HG02885 (cell line): ENCODE results near the gene RAB6A.
"Not testable (repeated sequence)": the region's sequence is repeated elsewhere in the genome, so short reads cannot be mapped to it uniquely, and the experiment has no call there.

Experiments used
- ATAC-seq: cut with Tn5 transposase; IDR thresholded peaks from one replicate; pipeline ENCODE4 v1.9.1; 2021; ENCODE audit warnings: mild to moderate bottlenecking; ENCODE audit not compliant: unreplicated experiment, poor library complexity

The RAB6A gene

DNA sequence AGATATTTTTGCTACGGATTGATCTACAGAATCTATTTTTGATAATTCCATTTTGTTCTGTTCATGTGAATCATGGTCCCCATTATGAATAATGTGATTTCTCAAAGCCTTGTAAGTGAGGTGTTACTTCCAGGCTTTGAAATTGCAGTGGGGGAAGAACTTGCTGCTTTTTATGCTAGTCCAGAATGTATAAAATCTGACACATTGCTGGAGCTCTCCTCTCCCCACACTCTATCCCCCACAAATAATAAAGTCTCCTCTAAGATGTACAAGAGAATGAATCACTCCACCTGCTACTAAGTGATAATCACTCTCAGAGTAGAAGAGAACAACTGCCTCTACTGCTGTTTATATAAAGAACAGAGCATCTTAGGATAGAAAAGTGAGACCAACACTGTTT, 5.9 kb upstream of the RAB6A start:
- no peak for ATAC-seq

- no peak for ATAC-seq
These were observed 1.9 kb upstream of the RAB6A start for GRCh38 chr11:73762732-73763131.

DNA sequence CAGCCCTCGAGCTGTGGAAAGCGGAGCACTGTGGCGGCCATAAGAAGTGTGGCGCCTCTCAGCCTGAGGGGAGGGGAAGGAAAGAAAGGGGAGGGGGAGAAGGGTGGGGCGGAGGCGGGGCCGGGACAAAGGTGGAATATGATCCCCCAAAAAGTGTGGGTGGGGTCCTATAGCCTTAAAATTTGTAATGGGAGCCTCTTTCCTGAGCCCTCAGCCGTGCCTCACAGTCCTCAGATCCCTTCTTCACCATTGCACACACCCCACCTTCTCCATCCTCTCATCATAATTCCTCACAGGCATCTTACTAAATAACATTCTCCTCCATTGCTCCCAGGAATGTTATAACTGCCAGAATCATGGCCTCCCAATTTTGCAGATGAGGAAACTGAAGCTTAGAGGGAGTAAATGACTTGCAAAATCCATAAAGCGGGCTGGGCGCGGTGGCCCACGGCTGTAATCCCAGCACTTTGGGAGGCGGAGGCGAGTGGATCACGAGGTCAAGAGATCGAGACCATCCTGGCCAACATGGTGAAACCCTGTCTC, 600 bp upstream of the RAB6A start:
- peak; percentile 4 for ATAC-seq

DNA sequence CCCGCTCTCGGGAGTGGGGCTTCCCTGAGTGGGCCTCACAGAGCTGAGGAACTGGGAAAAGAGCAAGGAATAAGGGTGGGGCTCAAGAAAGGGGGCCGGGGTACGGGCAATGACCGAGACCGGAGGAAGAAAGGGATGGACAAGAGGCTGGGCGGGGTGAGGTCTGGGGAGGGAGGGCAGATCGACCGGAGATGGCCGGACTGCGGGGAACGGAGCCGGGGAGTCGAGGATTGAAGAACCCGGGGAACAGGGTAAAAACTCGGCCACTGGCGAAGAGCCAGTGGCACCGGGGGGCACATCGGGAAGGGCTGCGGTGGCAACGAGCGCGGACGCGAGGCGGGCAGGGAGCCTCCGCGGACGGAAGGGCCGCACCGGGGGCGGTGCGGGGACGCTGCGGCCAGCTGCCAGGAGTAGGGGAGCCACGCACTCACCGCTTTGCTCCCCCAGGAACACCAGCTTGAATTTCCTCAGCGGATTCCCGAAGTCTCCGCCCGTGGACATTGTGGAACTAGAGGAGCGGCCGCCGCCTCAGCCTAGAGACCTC, 667 bp downstream of the RAB6A start:
- ATAC-seq, result peak; percentile 2

DNA sequence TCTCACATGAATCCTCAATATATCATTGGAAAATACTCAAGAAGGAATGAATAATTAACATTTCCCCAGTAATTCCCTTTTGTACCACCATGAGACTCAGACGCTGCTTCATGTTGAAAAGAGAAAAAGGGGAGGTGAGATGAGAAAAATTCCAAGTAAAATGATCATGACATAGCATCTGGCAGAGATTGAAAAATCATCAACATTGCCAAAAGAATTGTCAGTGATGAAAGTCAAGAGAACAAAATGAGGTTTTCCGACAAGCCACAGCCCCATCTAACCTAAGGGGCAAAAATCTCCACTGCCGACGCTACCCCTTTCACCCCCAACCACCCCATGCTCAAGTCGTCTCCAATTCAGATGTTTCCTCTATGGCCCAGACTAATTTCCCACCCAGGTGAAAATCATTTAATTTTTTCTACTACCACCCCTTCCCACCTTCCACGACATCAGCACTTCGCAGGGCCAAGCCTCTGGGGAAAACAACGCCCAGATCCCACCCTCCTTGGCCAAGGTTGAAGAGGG, 1.2 kb downstream of the RAB6A start:
- no peak for ATAC-seq

- ATAC-seq, result no peak
These were observed 2.4 kb downstream of the RAB6A start for GRCh38 chr11:73758451-73758850.

DNA sequence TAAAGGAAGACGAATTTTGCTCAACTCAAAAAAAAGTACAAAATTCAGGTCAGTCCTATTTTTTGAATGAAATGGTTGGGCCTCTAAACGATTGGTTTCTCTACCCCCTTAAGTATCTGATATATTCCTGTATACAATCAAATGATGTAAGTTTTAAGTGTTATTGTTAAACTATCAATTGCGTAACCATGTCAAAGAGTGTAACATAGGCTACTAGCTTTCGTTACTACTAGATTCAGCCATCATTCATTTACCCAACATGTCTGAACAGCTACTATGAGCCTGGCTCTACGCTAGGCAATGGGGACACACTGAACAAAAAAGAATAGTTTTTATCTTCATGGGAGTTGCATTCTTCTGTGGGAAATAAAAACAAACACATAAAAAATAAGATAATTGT, 3.3 kb downstream of the RAB6A start:
- ATAC-seq, result no peak

DNA sequence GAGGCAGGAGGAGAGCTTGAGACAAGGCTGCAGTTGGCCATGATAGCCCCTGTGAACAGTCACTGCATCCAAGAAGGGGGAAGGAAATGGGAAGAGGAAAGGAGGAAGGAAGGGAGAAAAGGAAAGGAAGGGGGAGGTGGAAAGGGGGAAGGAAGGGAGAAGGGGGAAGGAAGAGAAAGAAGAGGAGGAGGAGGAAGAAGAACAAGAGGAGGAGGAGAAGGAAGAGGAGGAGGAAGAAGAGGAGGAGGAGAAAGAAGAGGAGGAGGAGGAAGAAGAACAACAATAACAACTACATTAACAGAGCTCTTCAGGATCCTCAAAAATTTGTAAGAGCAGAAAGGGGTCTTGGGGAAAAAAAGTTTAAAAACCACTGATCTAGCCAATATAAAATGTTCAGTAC, 5.2 kb downstream of the RAB6A start:
- no peak for ATAC-seq

DNA sequence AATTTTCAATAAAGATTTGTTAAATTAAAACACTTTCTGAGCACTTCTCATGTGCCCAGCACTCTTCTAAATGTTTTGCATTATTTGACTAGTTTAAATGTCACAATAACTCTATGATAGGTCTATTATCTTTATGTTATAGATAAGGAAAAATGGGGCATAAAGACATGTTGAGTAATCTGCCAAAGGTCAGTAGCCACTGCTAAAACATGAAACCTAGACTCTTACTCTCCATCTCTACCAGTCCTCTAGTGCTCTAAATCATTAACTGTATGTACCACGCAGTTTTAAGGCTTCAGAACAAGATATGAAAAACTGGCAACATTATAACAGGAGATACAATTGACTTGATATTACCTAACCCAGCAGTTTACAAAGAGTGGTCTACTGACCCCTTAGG, 6.9 kb downstream of the RAB6A start:
- no peak for ATAC-seq

DNA sequence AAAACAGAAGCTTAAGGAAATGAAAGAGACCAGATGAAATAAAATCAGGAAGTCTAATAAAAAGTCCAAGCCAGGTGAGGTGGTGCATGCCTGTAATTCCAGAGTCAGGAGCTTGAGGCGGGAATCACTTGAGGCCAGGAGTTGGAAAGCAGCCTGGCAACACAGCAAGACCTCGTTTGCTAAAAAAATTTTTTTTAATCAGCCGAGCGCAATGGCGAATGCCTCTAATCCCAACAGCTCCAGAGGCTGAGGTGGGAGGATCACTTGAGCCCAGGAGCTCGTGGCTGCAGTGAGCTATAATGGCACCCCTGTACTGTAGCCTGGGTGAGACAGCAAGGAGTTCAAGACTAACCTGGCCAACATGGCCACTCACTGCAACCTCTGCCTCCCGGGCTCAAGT, 8.0 kb downstream of the RAB6A start:
- no peak for ATAC-seq

- ATAC-seq, result no peak
These were observed 8.5 kb downstream of the RAB6A start for GRCh38 chr11:73752216-73752867.

DNA sequence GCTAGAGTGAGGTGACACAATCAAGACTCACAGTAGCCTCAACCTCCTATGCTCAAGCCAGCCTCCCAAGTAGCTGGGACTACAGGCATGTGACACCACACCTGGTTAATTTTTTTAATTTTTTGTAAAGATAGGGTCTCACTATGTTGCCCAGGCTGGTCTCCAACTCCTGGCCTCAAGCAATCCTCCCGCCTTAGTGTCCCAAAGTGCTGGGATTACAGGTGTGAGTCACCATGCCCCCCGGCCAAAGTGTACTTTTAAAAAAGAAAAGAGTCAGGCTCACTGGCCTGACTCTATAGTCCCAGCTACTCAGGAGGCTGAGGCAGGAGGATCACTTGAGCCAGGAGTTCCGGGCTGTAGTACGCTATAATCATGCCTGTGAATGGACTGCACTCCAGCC, 10.0 kb downstream of the RAB6A start:
- not testable (repeated sequence) for ATAC-seq

- no peak for ATAC-seq
These were observed 10.6 kb downstream of the RAB6A start for GRCh38 chr11:73750228-73750627.

DNA sequence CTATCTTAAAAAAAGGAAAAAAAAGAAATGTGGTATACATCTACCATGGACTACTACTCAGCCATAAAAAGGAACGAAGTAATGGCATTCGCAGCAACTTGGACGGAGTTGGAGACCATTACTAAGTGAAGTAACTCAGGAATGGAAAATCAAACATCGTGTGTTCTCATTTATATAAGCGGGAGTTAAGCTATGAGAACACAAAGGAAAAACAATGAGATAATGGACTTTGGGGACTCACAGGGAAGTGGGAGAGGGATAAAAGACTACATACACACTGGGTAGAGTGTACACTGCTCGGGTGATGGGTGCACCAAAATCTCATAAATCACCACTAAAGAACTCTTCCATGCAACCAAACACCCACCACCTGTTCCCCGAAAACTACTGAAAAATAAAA, 11.8 kb downstream of the RAB6A start:
- no peak for ATAC-seq

- ATAC-seq, result no peak
These were observed 12.6 kb downstream of the RAB6A start for GRCh38 chr11:73748300-73748699.

- ATAC-seq, result no peak
These were observed 13.1 kb downstream of the RAB6A start for GRCh38 chr11:73747762-73748161.

DNA sequence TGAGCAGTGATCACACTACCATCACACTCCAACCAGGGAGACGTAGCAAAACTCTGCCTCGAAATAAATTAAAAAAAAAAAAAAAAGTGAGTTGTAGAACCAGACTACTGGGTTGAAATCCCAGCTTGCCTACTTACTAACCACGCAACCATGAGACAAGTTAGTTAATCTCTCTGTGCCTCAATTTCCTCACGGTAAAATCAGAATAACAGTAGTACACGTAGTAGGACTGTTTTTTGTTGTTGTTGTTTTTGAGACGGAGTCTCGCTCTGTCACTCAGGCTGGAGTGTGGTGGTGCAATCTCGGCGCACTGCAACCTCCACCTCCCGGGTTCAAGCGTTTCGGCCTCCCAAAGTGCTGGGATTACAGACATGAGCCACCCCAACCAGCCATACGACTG, 14.2 kb downstream of the RAB6A start:
- ATAC-seq, result no peak

DNA sequence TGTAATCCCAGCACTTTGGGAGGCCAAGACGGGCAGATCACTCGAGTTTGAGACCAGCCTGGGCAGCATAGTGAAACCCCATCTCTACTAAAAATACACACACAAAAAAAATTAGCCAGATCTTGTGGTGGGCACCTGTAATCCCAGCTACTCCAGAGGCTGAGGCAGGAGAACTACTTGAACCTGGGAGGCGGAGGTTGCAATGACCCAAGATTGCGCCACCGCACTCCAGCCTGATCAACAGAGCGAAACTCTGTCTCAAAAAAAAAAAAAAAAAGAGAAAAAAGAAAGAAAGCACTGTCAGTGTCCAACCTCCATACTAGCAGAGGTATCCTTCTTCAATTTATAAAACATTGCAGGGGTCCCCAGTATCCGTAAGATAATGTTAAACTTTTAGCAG, 17.8 kb downstream of the RAB6A start:
- ATAC-seq, result no peak

DNA sequence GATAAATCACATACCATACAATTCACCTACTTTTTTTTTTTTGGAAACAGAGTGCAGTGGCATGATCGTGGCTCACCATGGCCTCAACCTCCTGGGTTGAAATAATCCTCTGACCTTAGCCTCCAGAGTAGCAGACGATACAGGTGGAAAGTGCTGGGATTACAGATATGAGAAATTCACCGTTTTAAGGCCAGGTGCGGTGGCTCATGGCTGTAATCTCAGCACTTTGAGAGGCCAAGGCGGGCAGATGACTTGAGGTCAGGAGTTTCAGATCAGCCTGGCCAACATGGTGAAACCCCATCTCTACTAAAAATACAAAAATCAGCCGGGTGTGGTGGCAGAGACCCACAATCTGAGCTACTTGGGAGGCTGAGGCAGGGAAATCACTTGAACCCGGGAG, 24.9 kb downstream of the RAB6A start:
- not testable (repeated sequence) for ATAC-seq

DNA sequence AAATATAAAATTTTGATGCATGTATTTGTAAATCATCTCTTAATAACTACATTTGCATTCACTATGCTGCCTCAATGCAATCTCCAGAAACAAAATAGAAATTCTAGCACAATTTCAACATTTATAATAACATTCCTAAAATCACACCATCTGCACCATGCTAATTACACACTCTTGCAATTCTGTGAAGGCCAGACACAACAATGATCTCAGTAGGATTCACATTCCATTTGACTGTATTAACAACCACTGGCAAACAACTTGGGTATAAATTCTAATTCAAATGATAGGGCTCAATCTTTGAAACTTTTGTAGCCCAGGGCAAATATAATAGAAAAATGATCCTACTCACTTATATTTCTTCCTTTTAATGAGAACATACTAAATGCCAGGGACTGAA, 25.9 kb downstream of the RAB6A start:
- no peak for ATAC-seq

GRCh38 chr11:73734011-73734410, 26.9 kb downstream of the RAB6A start:
- not testable (repeated sequence) for ATAC-seq

DNA sequence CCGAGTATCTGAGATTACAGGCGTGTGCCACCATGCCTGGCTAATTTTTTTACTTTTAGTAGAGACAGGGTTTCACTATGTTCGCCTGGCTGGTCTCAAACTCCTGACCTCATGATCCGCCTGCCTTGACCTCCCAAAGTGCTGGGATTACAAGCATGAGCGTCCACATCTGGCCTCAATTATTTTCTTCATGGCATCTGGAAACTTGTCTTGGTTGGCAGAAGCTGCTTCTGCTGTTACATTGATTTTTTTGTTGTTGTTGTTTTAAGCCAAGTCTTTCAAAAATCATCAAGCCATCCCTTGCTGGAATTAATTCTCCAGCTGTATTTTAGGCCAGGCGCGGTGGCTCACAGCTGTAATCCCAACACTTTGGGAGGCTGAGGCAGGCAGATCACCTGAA, 27.9 kb downstream of the RAB6A start:
- not testable (repeated sequence) for ATAC-seq
